ENCODE results near the gene FAR1. TPM values are rescaled to one million over a fixed set of nuclear protein-coding genes. Genes with fewer than 3 reads are reported as not detected.

Gene FAR1
- total and polyA plus RNA-seq, 2 experiments from 2014 or later = 25.4 to 45.2 TPM

- Histone ChIP-seq H3K36me3 (no peaks in the 10 kb centered on the region), H3K27me3 (no peaks in the 10 kb centered on the region), H3K9me3 (ENCODE audit: low read depth) (no peaks in the 10 kb centered on the region), H3K27ac (no peak overlapping the region), H3K4me1 (ENCODE audit: low read depth) (peaks cover 2% of the 10 kb centered on the region), H3K4me3 (no peak overlapping the region)
- peak in 1 of 2 donors; percentile 55 for DNase-seq (ENCODE audit: low read depth in 1 of 2, low spot score in 1 of 2)
- no peak for TF ChIP-seq CTCF (IDR thresholded peaks at IDR 0.05; ENCODE audit: low read depth, low read length)
Measured at GRCh38 chr11:13674799-13675509, 6.5 kb downstream of the FAR1 start.

- no peaks in the 10 kb centered on the region for H3K9me3 ChIP-seq (ENCODE audit: low read depth)
- H3K27me3 ChIP-seq = no peaks in the 10 kb centered on the region
- no peaks in the 10 kb centered on the region for H3K36me3 ChIP-seq
- no peak for TF ChIP-seq CTCF (IDR thresholded peaks at IDR 0.05; ENCODE audit: low read depth, low read length)
- H3K4me1 ChIP-seq (ENCODE audit: low read depth) = no peaks in the 10 kb centered on the region
- no peak overlapping the region for H3K27ac ChIP-seq
- no peak for DNase-seq (ENCODE audit: low read depth in 1 of 2, low spot score in 1 of 2)
- no peak overlapping the region for H3K4me3 ChIP-seq
Measured at GRCh38 chr11:13676576-13676975, 8.1 kb downstream of the FAR1 start.

- Histone ChIP-seq H3K27me3 (no peaks in the 10 kb centered on the region), H3K9me3 (ENCODE audit: low read depth) (no peaks in the 10 kb centered on the region), H3K36me3 (no peaks in the 10 kb centered on the region), H3K4me1 (ENCODE audit: low read depth) (no peaks in the 10 kb centered on the region), H3K4me3 (no peak overlapping the region), H3K27ac (no peak overlapping the region)
- no peak for TF ChIP-seq CTCF (IDR thresholded peaks at IDR 0.05; ENCODE audit: low read depth, low read length)
- DNase-seq (ENCODE audit: low read depth in 1 of 2, low spot score in 1 of 2) = no peak
Measured at GRCh38 chr11:13679768-13680167, 11.3 kb downstream of the FAR1 start.

DNA sequence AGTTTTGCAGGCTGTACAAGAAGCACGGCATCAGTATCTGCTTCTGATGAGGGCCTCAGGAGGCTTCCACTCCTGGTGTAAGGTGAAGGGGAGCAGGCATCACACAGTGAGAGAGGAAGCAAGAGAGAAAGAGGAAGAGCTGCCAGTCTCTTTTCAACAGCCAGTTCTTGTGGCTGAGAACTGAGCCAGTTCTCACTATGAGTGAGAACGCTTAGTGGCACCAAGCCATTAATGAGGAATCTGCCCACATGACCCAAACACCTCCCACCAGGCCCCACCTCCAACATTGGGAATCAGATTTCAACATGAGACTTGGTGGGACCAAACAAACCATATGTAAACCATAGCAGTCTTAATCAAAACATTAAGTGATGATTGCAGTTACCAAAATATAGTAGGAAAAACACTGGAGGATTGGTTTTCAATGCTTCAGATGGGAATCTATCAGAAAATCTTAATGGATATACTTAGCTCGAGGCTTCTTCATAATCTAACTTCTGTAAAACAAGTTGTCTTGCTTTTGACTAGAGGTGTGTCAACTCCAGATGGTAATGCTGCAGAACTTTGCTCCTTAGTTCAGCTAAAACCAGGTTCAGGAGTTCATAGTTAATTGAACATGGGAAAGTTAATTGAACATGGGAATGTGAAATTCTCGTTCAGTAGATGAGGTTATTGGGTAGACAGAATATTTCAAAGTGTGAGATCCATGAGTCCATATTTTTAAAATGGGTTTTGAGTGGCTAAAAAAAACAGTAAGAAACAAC, 12.2 kb downstream of the FAR1 start:
- no peaks in the 10 kb centered on the region for H3K4me1 ChIP-seq (ENCODE audit: low read depth)
- peak in 1 of 2 donors; percentile 24 for DNase-seq (ENCODE audit: low read depth in 1 of 2, low spot score in 1 of 2)
- TF ChIP-seq CTCF (IDR thresholded peaks at IDR 0.05; ENCODE audit: low read depth, low read length) = no peak
- no peaks in the 10 kb centered on the region for H3K36me3 ChIP-seq
- no peaks in the 10 kb centered on the region for H3K9me3 ChIP-seq (ENCODE audit: low read depth)
- no peaks in the 10 kb centered on the region for H3K27me3 ChIP-seq
- no peak overlapping the region for H3K27ac ChIP-seq
- no peak overlapping the region for H3K4me3 ChIP-seq

- no peak for DNase-seq (ENCODE audit: low read depth in 1 of 2, low spot score in 1 of 2)
- H3K4me1 ChIP-seq (ENCODE audit: low read depth) = no peaks in the 10 kb centered on the region
- H3K27ac ChIP-seq = no peak overlapping the region
- H3K36me3 ChIP-seq = no peaks in the 10 kb centered on the region
- no peak overlapping the region for H3K4me3 ChIP-seq
- no peaks in the 10 kb centered on the region for H3K27me3 ChIP-seq
- H3K9me3 ChIP-seq (ENCODE audit: low read depth) = no peaks in the 10 kb centered on the region
- TF ChIP-seq CTCF (IDR thresholded peaks at IDR 0.05; ENCODE audit: low read depth, low read length) = no peak
Measured at GRCh38 chr11:13681446-13681845, 13.0 kb downstream of the FAR1 start.

All from cardiac muscle cell (in vitro differentiated cells and primary cell).